ENCODE data around the gene KLK14.

The KLK14 gene

GRCh38 chr19:51047031-51047335 is 35.7 kb downstream of the KLK14 start:
- DNase-seq (ENCODE audit: low read depth in 2 of 2, low spot score in 1 of 2): no peak

GRCh38 chr19:51044327-51044726 is 38.4 kb downstream of the KLK14 start:
- DNase-seq (ENCODE audit: low read depth in 2 of 2, low spot score in 1 of 2): no peak

- DNase-seq (ENCODE audit: low read depth in 2 of 2, low spot score in 1 of 2): no peak
Measured at GRCh38 chr19:51043497-51043896, 39.2 kb downstream of the KLK14 start.

- no peak for DNase-seq (ENCODE audit: low read depth in 2 of 2, low spot score in 1 of 2)
Measured at GRCh38 chr19:51040151-51040550, 42.5 kb downstream of the KLK14 start.

- no peak for DNase-seq (ENCODE audit: low read depth in 2 of 2, low spot score in 1 of 2)
Measured at GRCh38 chr19:51036519-51036918, 46.2 kb downstream of the KLK14 start.

- no peak for DNase-seq (ENCODE audit: low read depth in 2 of 2, low spot score in 1 of 2)
Measured at GRCh38 chr19:51034704-51035103, 48.0 kb downstream of the KLK14 start, which contains the start of gene KLK12. Gene KLK12 (minus strand): TSS chr19:51035002. CDS start chr19:51034621, 381 bp downstream.

- DNase-seq (ENCODE audit: low read depth in 2 of 2, low spot score in 1 of 2): no peak
Measured at GRCh38 chr19:51031880-51032225, 50.8 kb downstream of the KLK14 start.

- no peak for DNase-seq (ENCODE audit: low read depth in 2 of 2, low spot score in 1 of 2)
Measured at GRCh38 chr19:51031220-51031879, 51.3 kb downstream of the KLK14 start.

- no peak for DNase-seq (ENCODE audit: low read depth in 2 of 2, low spot score in 1 of 2)
Measured at GRCh38 chr19:51030631-51031030, 52.1 kb downstream of the KLK14 start.

GRCh38 chr19:51029718-51030117 is 53.0 kb downstream of the KLK14 start:
- no peak for DNase-seq (ENCODE audit: low read depth in 2 of 2, low spot score in 1 of 2)
